Central memory CD4-positive, alpha-beta T cell (primary cell): Measurements from ENCODE around the gene GPR158.
"Not testable (repeated sequence)": the region's sequence is repeated elsewhere in the genome, so short reads cannot be mapped to it uniquely, and the experiment has no call there.

Source experiments
- DNase-seq: peaks from one replicate; pipeline ENCODE4 v3.0.0; 2022

Gene GPR158

DNA sequence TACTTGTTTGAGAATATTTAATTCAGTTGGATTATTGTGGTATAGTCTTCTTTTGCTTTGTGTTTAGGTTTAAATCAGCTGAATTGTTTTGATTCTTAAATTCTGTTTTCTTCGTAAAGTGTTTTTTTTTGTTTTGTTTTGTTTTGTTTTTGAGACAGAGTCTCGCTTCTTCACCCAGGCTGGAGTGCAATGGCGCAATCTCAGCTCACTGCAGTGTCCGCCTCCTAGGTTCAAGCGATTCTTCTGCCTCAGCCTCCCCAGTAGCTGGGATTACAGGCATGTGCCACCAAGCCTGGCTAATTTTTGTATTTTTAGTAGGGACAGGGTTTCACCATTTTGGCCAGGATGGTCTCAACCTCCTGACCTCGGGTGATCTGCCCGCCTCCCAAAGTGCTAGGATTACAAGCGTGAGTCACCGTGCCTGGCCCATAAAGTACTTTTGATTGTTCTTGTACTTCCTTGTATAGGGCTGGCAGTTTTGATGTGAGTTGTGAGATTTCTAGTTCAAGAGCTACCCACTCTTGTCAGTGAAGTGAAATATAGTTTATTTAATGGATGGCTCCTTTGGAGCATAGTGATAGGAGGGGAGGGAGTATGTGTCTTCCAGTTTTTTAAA is 142.9 kb downstream of the GPR158 start:
- DNase-seq = not testable (repeated sequence)

DNA sequence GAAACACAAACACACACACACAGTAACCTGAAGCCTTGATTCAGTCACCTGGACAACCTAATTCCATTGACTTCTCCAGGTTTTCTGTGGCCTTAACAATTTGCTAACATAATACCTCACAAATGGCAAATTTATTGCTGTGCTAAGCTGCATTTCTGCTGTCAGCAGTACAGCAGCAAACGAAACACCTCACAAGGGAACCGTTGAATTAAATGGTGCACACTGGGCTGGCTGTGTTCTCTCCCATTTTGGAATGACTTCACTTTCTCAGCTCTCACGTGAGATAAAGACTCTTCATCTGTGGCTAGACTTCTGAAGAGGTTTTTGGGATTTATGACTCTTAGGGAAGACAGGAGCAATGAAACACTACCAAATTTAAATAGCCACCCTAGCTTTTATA is 152.5 kb downstream of the GPR158 start:
- DNase-seq = no peak

DNA sequence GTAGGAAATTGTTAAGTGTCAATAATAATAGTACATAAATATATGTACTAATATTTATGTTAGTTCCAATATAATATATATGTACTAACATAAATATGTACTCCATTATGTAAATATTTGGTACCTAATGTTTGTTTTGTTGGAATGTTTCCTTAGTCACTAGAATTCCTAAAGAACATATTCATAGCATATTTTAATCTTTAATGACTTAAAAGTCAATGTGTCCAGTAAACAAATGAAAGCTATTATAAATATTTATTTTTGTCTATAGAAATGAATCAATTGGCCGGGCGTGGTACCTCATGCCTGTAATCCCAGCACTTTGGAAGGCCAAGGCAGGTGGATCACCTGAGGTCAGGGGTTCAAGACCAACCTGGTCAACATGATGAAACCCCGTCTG is 153.6 kb downstream of the GPR158 start:
- no peak for DNase-seq

DNA sequence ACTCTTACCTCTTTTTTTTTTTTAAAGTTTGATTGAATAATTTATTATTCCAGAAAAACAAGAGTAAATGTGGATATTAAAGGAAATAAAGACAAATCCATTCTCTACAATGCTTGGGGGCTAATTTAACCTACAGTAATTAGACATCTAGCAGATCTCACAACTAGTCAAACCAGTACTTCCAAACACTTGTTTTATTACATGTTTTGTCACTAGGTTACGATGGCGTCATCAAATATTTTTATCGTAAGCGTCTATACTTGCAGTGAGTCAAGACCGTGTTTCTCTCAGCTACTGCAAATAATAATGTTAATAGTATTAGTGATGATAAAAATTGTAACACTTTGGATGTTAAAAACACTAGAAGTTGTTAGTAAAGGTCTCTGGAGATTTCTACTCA is 154.8 kb downstream of the GPR158 start:
- DNase-seq = not testable (repeated sequence)

DNA sequence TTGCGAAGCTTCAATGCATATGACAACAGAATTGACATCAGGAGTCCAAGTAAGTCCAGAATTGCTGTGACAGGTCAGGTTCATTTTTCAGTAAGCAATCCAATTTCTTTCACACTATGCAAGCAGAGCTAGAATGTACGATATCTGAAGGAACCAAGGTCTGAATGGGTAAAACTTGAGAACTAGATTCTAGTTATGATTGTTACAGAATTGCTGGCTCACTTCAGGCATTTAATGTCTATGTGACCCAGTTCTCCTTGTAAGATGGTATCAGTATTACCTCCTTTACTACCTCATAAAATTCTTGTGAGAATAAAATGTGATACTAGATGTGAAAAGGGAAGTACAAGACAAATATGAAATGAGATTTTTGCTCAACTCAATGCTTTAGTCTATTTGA is 159.6 kb downstream of the GPR158 start:
- DNase-seq = no peak

DNA sequence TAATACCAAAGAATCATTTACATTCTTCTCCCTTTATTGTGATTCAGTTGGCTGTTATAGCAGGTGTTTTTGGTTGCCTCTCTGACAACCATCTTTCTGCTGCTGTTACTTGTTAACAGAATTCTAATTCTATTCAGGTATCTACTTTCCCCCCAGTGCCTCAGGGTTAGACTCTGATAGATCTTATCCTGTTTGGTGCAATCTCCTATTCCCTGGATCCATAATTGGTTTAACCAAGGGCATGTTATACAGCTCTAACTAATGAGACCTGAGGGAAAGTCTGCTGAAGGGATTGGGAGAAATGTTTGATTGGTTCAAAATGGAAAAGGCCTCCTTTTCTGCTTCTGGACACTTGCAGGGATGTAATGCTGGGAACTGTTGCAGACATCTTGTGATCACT is 161.5 kb downstream of the GPR158 start:
- DNase-seq = no peak

DNA sequence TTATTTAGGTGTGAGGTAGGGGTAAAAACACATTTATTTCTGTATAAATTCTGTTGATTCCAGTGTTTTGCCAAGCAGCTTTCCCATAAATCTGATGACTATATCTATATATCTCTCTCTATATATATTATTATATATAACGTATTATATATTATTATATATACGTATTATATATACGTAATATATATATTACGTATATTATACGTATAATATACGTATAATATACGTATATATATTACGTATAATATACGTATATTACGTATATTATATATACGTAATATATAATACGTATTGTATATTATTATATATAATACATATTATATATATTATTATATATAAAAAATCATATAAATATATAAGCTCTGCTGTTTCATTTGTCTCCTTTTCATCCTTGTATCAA is 163.5 kb downstream of the GPR158 start:
- DNase-seq = no peak

DNA sequence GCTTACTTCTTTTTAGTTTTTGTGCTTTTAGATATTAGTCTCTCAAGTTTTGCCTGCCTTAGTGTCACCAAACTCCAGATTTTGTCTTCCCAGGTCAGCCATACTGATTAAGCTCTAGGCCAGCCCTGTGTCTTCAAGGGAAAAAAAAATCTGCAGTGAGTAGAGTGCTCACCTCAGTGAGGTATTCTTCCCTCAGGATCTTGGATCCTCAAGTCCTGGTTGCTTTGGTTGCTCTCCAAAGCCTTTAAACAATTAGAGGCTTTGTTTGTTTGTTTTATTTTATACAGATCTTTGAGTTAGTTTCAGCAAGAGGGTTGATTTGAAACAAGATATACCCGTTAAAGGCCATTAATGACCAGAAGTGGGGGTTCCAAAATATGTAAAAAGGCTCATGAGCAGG is 165.2 kb downstream of the GPR158 start:
- DNase-seq = no peak

DNA sequence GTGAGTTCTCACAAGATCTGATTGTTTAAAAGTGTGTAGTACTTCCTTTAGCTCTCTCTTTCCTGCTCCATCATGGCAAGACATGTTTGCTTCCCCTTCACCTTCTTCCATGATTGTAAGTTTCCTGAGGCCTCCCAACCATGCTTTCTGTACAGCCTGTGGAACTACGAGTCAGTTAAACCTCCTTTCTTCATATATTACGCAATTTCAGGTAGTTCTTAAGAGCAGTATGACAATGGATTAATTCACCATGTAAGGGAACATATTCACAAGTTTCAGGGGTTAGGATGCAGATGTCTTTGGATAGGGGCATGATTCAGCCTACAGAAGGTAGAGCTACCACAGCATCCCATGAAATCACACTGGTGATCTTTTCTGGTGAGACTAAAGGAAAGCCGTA is 174.7 kb downstream of the GPR158 start:
- no peak for DNase-seq

DNA sequence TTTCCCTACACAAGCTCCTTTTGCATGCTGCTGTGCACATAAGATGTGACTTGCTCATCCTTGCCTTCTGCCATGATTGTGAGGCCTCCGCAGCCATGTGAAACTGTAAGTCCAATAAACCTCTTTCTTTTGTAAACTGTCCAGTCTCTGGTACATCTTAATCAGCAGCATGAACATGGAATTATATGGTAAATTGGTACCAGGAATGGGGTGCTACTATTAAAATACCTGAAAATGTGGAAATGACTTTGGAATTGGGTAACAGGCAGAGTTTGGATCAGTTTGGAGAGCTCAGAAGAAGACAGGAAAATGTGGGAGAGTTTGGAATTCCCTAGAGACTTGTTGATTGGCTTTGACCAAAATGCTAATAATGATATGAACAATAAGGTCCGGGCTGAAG is 181.8 kb downstream of the GPR158 start:
- no peak for DNase-seq

DNA sequence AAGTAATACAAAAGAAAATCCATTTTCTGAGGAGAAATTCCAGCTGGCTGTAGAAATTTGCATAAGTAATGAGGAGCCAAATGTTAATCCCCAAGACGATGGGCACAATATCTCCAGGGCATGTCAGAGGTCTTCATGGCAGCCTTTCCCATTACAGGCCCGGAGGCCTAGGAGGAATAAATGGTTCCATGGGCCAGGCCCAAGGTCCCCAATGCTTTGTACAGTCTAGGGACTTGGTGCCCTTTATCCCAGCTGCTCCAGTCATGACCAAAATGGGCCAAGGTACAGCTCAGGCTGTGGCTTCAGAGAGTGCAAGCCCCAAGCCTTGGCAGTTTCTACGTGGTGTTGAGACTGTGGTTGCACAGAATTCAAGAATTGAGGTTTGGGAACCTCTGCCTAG is 182.5 kb downstream of the GPR158 start:
- no peak for DNase-seq

DNA sequence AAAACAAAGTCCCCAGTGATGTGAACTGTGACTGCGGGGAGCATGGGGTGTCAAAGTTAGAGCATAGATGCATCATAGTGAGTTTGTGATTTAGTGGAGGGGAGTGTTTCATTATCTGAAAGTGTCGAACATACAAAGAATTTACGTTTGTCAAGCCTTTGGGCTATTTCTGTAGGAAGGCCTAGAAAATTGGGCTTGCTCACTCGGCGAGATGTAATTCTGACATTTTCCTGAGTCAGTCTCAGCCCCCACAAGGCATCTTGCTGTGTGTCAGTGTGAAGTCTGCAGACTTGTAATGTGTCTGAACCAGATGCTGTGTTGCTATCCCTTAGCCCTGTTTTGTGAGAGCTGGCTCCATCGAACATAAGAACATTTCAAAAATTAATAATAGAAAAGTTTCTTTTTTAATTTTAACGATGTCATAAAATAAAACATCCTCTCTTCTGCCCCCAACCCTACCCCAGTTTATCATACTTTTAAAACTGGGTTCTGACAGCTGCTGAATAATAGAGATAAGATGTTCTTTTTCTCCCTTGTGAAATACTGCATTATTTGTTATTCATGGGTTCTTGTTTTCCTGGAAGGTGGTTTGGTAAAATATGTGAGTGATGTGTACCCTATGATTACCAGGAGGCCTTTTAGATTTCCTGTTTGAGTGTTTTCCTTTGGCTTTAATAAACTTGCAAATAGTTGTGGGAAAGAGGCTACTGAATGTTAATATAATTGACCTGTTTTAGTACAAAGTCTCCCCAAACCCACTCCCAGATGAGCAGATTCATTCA is 207.4 kb downstream of the GPR158 start:
- DNase-seq = no peak

DNA sequence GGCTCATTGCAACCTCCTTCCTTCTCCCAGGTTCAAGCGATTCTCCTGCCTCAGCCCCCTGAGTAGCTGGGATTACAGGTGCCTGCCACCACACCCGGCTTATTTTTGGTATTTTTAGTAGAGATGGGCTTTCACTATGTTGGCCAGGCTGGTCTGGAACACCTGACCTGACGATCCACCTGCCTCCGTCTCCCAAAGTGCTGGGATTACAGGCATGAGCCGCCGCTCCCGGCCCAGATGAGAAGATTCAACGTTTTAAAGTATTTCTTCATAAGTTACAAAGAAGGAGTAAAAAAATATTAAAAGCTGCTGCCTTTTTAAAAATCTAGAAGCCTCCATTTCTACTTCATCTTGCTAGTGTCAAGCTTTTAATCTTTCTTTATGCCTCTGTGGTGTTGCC is 208.1 kb downstream of the GPR158 start:
- DNase-seq = not testable (repeated sequence)

DNA sequence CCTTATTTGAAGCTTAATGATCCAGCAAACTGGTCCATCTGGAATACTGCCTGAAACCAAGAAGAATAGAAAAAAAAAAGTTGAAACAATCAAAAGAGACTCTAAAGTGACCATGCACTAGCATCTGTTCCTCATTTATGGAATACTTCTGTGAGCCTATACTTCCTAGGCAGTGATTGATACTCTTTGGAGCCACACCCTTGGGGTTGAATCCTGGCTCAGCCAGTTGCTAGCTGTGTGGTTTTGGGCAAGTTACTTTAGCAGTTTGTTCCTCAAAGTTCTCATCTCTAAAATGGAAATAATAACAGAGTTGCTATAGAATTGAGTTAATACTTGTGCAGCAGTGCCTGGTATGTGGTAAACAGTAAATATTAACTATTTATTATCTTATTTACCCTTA is 208.9 kb downstream of the GPR158 start:
- DNase-seq = no peak

DNA sequence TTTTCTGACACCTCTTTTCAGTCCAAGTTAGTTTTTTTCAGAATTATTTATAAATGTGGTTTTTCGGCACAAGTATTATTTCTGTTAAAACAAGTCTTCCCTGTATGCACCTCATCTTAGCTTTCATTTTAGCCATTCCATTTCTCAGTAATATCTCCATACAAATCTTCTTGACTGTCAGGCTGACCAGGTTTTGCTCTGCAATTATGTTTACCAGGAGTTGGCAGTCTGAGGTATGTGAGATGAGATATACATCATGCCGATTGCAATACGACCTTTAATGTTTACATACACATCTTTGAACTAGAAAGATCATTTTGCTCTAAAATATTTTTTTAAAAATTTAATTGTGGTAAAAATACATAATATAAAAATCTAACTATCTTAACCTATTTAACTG is 209.8 kb downstream of the GPR158 start:
- no peak for DNase-seq

DNA sequence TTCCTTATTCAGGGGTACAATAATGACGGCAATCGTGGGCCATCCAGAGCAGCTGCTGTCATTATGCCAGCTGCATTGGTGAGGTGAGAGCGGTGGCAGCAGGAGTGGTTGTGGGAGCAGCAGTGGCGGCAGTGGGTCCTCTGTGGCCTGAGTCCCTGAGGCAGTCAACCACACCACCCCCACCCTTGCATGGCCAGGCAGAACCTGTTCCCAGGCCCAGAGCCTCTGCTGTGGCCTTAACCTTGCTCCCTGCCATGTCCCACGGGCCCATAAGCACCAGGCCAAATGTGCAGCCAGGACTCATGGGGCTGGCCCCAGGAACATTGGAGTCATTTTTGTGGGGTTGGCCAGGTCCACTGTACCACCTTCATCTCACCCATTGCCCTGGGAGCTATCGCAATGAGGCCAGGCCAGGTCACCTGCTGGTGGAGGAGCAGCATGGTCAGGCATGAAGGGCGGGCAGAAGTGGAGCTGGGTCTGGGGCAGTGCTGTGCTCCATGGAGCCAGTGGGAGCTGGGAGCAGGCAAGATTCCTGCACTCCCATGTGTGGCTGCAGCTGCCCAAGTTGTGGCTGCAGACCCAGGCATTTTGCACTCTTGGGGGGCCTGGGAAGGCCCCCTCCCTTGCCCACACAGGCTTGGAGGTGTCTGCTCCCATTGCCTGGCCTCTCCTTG is 213.5 kb downstream of the GPR158 start:
- DNase-seq = no peak

DNA sequence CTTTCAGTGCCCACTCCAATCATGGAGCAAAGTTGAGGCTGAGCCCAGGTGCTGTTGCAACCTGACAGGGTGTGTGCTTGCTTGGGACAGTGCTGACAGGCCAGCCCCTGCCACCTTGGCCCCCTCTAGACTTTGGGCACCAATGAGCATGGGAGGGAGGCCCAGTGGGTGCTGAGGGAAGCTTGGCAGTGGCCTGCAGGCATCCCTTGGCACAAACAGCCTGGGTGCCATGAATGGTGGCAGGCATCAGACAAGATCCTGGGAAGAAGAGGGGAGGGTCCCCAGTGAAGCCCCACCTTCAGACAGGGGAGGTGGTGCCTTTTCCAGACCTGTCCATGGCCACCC is 214.0 kb downstream of the GPR158 start:
- DNase-seq = no peak

DNA sequence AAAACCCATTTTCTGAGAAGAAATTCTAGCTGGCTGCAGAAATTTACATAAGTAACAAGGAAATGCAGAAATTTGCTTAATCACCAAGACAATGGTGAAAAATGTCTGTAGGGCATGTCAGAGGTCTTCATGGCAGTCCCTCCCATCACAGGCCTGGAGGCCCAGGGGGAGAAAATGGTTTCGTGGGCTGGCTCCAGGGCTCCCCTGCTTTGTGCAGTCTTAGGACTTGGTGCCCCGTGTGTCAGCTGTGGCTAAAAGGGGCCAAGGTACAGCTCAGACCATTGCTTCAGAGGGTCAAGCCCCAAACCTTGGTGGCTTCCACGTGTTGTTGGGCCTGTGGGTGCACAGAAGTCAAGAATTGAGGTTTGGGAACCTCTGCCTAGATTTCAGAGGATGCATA is 215.9 kb downstream of the GPR158 start:
- no peak for DNase-seq

DNA sequence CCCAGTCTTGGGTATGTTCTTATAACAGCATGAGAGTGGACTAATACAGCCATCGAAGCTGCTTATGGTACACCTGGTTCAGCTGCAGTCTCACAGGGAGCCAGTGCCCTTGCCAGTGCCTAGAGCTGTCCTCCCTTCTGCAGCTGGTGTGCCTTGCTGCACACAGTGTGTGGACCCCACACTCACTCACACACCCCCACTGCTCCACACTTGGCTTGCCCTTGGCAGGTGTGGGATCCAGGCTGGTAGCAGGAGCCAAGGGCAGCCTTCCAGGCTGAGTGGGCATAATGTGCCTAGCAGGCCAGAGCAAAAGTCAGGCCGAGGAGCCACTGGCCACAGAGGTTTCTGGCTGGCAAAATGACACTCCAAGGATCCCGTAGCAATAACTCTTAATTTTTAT is 217.3 kb downstream of the GPR158 start:
- DNase-seq = no peak

DNA sequence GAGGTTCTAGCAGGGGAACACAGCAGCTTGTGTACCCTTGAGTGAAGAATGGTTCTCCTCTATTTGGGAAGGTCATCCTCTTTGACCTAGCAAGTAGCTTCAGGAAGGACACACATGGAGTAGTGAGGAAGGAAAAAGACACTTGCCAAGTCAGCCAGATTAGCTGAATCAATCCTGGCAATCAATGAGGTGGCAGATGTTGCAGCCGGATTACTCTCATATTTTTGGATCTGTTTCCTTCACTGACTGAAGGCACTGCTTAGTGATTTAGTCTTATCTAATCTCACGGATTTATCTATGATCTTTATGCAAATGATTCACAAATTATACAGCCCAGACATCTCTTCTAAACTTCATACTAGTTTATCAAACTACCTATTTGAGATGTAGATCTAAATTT is 218.8 kb downstream of the GPR158 start:
- no peak for DNase-seq

DNA sequence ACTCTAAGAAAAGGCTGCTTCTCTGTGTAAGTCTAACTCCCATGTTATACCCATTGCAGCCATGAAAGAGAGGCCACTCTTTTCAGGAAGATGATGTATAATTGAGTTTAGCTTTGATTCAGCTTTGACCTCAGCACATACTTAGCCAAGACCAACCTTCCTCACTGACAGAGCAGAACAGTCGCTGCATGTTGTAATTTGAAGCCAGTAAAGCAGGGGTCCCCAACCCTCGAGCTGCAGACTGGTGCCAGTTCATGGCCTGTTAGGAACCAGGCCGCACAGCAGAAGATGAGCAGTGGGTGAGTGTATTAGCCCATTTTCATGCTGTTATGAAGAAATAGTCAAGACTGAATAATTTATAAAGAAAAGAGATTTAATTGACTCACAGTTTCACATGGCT is 223.9 kb downstream of the GPR158 start:
- no peak for DNase-seq

DNA sequence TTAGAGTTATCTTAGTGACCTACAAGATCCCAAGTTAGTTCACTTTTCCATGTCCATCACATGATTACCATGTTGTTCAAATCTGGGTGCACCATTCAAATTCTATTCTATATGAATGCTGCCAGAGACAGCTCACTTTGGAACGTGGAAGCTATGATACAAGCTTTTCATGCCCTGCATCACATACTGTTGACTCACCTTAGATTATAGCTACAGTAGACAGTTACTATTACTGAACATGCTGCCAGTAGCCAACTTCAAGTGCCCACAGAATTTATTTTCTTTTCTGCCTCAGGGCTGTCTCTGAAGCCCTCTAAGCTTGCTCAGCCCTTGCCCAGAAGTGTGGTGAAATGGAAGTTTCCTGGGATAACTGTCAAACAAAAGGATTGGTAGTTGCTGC is 231.1 kb downstream of the GPR158 start:
- DNase-seq = no peak

DNA sequence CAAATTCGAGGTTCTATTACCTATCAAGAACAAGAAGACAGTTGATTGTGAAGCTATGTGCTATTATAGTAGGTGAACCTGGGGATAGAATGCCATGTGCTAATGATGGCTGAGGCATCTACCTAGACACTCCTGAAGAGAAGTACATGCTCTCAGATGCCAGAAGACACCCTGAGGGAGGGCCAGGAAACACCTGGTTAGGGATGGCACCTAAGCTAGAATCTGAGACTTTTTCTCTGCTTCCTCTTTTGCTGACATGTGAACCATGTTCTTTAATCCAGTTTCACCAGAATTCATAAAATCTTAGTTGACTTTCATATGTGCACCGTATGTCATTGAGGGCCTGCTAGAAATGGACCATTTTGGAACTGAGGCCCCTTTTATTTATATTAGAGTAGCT is 242.8 kb downstream of the GPR158 start:
- DNase-seq = no peak

DNA sequence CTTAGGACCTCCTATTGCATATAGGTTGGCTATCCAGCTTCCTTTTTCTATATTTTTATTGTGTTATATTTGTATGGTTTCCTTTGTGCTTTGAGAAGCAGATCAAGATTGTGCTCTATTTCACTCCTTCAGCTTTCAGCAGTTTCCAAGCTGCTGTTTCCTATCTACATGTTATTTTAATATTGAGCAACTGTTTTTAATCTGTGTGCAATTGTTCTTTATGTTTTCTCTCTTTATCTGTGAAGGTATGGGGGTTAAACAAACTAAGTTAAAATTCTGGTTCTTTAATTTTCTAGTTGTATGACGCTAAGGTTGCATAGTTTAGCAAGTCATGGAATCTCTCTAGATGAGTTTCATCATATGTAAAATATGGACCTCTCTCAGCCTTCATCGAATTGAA is 251.0 kb downstream of the GPR158 start:
- no peak for DNase-seq

DNA sequence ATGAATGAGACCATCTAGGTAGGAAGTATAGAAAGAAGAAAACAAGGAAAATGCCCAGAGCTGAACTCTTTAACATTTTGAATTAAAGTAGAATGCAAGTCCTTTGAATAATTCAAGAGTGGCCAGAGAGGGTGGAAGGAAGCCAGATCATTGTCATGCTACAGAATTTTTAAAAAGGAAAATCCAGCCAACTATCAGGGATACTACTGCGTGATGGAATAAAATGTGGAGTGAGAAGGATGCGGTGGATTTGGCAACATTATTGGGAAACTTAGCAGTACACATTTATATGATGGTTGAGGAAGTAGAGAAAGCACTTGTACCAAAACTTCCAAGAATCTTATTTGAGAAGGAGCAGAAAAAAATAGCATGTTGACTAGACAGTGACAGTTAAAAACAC is 261.6 kb downstream of the GPR158 start:
- no peak for DNase-seq
